ENCODE results near the gene CDC42EP2. TPM values are rescaled to one million over a fixed set of nuclear protein-coding genes. Genes with fewer than 3 reads are reported as not detected.

The CDC42EP2 gene
- total RNA-seq, 2 experiments from 2014 or later: 1.7 TPM; not detected in 1

GRCh38 chr11:65353900-65354264 lies 39.2 kb downstream of the CDC42EP2 start:
- POLR2A ChIA-PET: no interaction called here
- intact Hi-C loops (cut with micrococcal nuclease; ENCODE audit: unreplicated experiment): no loop called here
- no peak overlapping the region for H2AFZ ChIP-seq (ENCODE audit: low read length)
- H3K4me2 ChIP-seq (ENCODE audit: low read length): peak overlapping the region; percentile 66
- no peaks in the 10 kb centered on the region for H3K9me3 ChIP-seq (ENCODE audit: low read length)
- no peaks in the 10 kb centered on the region for H3K9me2 ChIP-seq (ENCODE audit: insufficient read depth, low read length)
- CTCF ChIA-PET (ENCODE audit: unreplicated experiment): no interaction called here
- no TSS peak for BruUV-seq (replicated peaks)
- TF ChIP-seq EZH2phosphoT487 (IDR thresholded peaks at IDR 0.05; ENCODE audit: borderline replicate concordance, low read depth, low read length): no peak
- TF ChIP-seq, protein P1, sequence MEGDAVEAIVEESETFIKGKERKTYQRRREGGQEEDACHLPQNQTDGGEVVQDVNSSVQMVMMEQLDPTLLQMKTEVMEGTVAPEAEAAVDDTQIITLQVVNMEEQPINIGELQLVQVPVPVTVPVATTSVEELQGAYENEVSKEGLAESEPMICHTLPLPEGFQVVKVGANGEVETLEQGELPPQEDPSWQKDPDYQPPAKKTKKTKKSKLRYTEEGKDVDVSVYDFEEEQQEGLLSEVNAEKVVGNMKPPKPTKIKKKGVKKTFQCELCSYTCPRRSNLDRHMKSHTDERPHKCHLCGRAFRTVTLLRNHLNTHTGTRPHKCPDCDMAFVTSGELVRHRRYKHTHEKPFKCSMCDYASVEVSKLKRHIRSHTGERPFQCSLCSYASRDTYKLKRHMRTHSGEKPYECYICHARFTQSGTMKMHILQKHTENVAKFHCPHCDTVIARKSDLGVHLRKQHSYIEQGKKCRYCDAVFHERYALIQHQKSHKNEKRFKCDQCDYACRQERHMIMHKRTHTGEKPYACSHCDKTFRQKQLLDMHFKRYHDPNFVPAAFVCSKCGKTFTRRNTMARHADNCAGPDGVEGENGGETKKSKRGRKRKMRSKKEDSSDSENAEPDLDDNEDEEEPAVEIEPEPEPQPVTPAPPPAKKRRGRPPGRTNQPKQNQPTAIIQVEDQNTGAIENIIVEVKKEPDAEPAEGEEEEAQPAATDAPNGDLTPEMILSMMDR (conservative IDR thresholded peaks at IDR 0.05; ENCODE audit: low read length): no peak
- no peaks in the 10 kb centered on the region for H3K79me2 ChIP-seq (ENCODE audit: insufficient read depth, low read depth, low read length)
- no peak overlapping the region for H3K27ac ChIP-seq (ENCODE audit: low read depth, low read length, poor library complexity, severe bottlenecking)
- peak overlapping the region; percentile 73 for H3K4me3 ChIP-seq (ENCODE audit: low read depth, low read length, poor library complexity, severe bottlenecking)
- H3K36me3 ChIP-seq (ENCODE audit: insufficient read depth, low read length): peaks cover 40% of the 10 kb centered on the region
- H4K20me1 ChIP-seq (ENCODE audit: insufficient read depth, low read length): no peaks in the 10 kb centered on the region
- no peak for DNase-seq (ENCODE audit: low spot score)
- H3K4me1 ChIP-seq (ENCODE audit: insufficient read depth, low read length, poor library complexity, severe bottlenecking): peaks cover 10% of the 10 kb centered on the region

- Histone ChIP-seq H3K36me3 (ENCODE audit: insufficient read depth, low read length) (peaks cover 35% of the 10 kb centered on the region), H3K4me1 (ENCODE audit: insufficient read depth, low read length, poor library complexity, severe bottlenecking) (peaks cover 10% of the 10 kb centered on the region), H3K4me3 (ENCODE audit: low read depth, low read length, poor library complexity, severe bottlenecking) (peak within 1 kb of the TSS; percentile 73), H3K27ac (ENCODE audit: low read depth, low read length, poor library complexity, severe bottlenecking) (no peak within 1 kb of the TSS), H4K20me1 (ENCODE audit: insufficient read depth, low read length) (no peaks in the 10 kb centered on the region), H3K9me3 (ENCODE audit: low read length) (no peaks in the 10 kb centered on the region), H3K4me2 (ENCODE audit: low read length) (peak within 1 kb of the TSS; percentile 84), H3K79me2 (ENCODE audit: insufficient read depth, low read depth, low read length) (no peaks in the 10 kb centered on the region), H3K9me2 (ENCODE audit: insufficient read depth, low read length) (no peaks in the 10 kb centered on the region), H2AFZ (ENCODE audit: low read length) (peak within 1 kb of the TSS; percentile 76)
- POLR2A ChIA-PET: no interaction called here
- TF ChIP-seq, protein P1 (conservative IDR thresholded peaks at IDR 0.05; ENCODE audit: low read length): 0 out of 2 replicates have a peak, but pooled peaks have one; percentile 14
- TF ChIP-seq EZH2phosphoT487 (IDR thresholded peaks at IDR 0.05; ENCODE audit: borderline replicate concordance, low read depth, low read length): no peak
- no TSS peak for BruUV-seq (replicated peaks)
- CTCF ChIA-PET (ENCODE audit: unreplicated experiment): no interaction called here
- intact Hi-C loops (cut with micrococcal nuclease; ENCODE audit: unreplicated experiment): no loop called here
- DNase-seq (ENCODE audit: low spot score): peak; percentile 98
Measured at GRCh38 chr11:65354265-65355012, 39.8 kb downstream of the CDC42EP2 start, which contains the start of gene TIGD3. TSS of gene TIGD3 (plus strand) at chr11:65354751. CDS start at chr11:65355809, 1,058 bp downstream.

All from OCI-LY7 (cell line).